Testis (tissue), 3 donors: ENCODE results near the gene HRH1. TPM values are rescaled to one million over a fixed set of nuclear protein-coding genes. Genes with fewer than 3 reads are reported as not detected.

Source experiments
- DNase-seq: peaks from one replicate; pipeline ENCODE4 v3.0.0-alpha.2; 2019
- H3K27ac ChIP-seq, 2 donors: fragments of 200-600 bp; sonication (generic); one replicate each; pipeline ENCODE4 v1.5.1; 2019
- H3K27me3 ChIP-seq: fragments of 200-600 bp; sonication (generic); one replicate; pipeline ENCODE4 v1.5.1; 2019
- H3K36me3 ChIP-seq: fragments of 200-600 bp; sonication (generic); one replicate; pipeline ENCODE4 v1.5.1; 2017; ENCODE audit warnings: low read depth; ENCODE audit errors: missing control alignments
- H3K4me1 ChIP-seq: fragments of 200-600 bp; sonication (generic); one replicate; pipeline ENCODE4 v1.5.1; 2019
- H3K4me3 ChIP-seq, 2 donors: fragments of 200-600 bp; sonication (generic); one replicate each; pipeline ENCODE4 v1.5.1; 2017 to 2019
- H3K9me3 ChIP-seq: fragments of 200-600 bp; sonication (generic); one replicate; pipeline ENCODE4 v1.5.1; 2017
- POLR2A ChIP-seq: fragments of 450-650 bp; IDR thresholded peaks from one replicate; pipeline ENCODE4 v1.6.1; 2017; ENCODE audit warnings: antibody characterized with exemption, mild to moderate bottlenecking, moderate library complexity
- WGBS, 2 donors: methylation state at CpG; one replicate each; pipeline ENCODE4 v1.1.5; 2018; 5-methylcytosine and 5-hydroxymethylcytosine counted together
- intact Hi-C: fragments of 100-400 bp; cut with DNase I; formaldehyde crosslinking; loops from one replicate; pipeline ENCODE4 v1.15.1; 2023; ENCODE audit warnings: low total_unique reads
- polyA plus RNA-seq: library from polyadenylated mRNA; stranded (reverse); fragments of 350-450 nt; fragmentation: Illumina TruSeq; extraction: RNeasy Lipid Tissue Mini Kit (QIAGEN cat#74804); gene quantifications from one replicate; pipeline ENCODE4 v1.2.3, GENCODE V29; 2014; ENCODE audit warnings: low read depth, low replicate concordance; ENCODE audit not compliant: insufficient read depth
- total RNA-seq, 2 donors: library from RNA; depleted of rRNA; stranded (reverse); fragments of >200 nt; gene quantifications; one replicate each; pipeline ENCODE4 v1.2.3, GENCODE V29; 2016
- TF ChIP-seq, protein P1 (sequence below), 3 experiments: fragments of 450-650 bp in 2 of 3; fragments of 200-600 bp in 1 of 3; sonication (generic) in 1 of 3; IDR thresholded peaks; one replicate each; pipeline ENCODE4 v1.5.1; 2016 to 2019; ENCODE audit warnings: antibody characterized with exemption in 3 of 3, mild to moderate bottlenecking in 2 of 3, moderate library complexity in 1 of 3

HRH1 gene
- total and polyA plus RNA-seq, 3 donors from 2014 or later = 1.6 to 3.2 (median 2.5) TPM

- WGBS, 2 donors = 48 to 56% methylated on average over 5 of the region's 5 CpGs
- TF ChIP-seq, protein P1, sequence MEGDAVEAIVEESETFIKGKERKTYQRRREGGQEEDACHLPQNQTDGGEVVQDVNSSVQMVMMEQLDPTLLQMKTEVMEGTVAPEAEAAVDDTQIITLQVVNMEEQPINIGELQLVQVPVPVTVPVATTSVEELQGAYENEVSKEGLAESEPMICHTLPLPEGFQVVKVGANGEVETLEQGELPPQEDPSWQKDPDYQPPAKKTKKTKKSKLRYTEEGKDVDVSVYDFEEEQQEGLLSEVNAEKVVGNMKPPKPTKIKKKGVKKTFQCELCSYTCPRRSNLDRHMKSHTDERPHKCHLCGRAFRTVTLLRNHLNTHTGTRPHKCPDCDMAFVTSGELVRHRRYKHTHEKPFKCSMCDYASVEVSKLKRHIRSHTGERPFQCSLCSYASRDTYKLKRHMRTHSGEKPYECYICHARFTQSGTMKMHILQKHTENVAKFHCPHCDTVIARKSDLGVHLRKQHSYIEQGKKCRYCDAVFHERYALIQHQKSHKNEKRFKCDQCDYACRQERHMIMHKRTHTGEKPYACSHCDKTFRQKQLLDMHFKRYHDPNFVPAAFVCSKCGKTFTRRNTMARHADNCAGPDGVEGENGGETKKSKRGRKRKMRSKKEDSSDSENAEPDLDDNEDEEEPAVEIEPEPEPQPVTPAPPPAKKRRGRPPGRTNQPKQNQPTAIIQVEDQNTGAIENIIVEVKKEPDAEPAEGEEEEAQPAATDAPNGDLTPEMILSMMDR (IDR thresholded peaks at IDR 0.05) = no peak
- no peak for TF ChIP-seq POLR2A
- Histone ChIP-seq H3K27ac (no peak overlapping the region), H3K36me3 (no peaks in the 10 kb centered on the region), H3K4me1 (peaks cover 6% of the 10 kb centered on the region), H3K9me3 (no peaks in the 10 kb centered on the region), H3K4me3 (no peak overlapping the region), H3K27me3 (no peaks in the 10 kb centered on the region)
- intact Hi-C loops = no loop called here
- peak; percentile 78 for DNase-seq
Measured at GRCh38 chr3:11282250-11283138, 128.2 kb downstream of the HRH1 start.

DNA sequence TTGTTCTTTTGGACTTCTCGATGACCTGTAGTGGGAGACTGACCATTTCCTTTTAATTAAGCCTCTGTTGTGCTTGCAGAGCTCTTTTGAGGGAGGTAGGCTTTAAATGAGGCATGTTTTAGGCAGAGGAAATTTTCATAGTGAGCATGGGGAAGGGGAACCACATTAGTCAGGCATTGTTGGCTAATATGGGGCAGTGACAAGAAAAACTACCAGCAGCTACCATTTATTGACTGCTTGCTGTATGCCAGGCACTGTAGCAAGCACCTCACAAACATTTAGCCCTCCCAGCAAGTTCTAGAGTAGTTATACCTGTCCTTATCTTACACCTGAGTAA, 128.8 kb downstream of the HRH1 start:
- TF ChIP-seq, protein P1 (IDR thresholded peaks at IDR 0.05) = no peak
- no peak for TF ChIP-seq POLR2A
- Histone ChIP-seq H3K9me3 (no peaks in the 10 kb centered on the region), H3K4me3 (no peak overlapping the region), H3K36me3 (no peaks in the 10 kb centered on the region), H3K27ac (no peak overlapping the region), H3K4me1 (peaks cover 6% of the 10 kb centered on the region), H3K27me3 (no peaks in the 10 kb centered on the region)
- WGBS, 2 donors = 53 to 85% methylated on average over 1 of the region's 1 CpG
- intact Hi-C loops = no loop called here
- no peak for DNase-seq

DNA sequence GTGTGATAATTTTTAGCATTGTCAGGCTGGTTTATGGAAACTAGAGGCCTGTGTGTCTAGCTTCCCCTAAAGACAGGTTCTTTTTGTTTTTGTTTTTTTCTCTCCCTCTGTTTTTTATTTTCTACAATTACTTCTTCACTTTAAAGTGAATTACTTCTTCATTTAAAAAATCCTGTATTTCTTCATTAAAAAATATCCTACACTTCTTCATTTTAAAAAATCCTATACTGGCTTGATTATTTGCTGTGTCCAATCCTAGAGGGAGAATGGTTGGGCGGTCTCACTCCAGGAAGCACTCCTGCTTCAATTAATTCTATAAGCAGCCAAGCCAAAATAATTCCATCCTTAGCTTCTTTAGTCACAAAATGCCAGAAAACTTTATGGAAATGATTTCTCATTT, 129.7 kb downstream of the HRH1 start:
- no peak overlapping the region for H3K27ac ChIP-seq

DNA sequence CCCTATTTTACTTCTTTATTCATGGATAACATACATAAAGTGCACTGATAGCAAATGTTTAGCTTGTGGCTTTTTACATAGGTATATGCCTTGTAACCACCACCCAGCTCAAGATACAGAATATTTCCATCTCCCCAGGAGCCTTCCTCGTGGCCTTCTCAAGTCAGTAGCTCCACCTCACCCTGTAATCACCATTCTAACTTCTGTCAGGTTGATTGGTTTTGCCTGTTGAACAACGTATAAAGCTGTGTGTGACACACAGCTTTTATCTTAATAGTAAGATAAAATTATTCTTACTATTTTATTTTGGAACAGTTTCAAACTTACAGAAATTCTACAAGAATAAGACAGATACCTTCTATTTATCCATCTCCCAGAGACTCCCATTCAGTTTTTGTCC, 131.2 kb downstream of the HRH1 start:
- H3K27ac ChIP-seq = no peak overlapping the region
- peaks cover 6% of the 10 kb centered on the region for H3K4me1 ChIP-seq
- no peak overlapping the region for H3K4me3 ChIP-seq
- H3K36me3 ChIP-seq = no peaks in the 10 kb centered on the region
- intact Hi-C loops = no loop called here
- DNase-seq = no peak
- 76 to 88% methylated on average over 2 of the region's 2 CpGs for WGBS, 2 donors
- H3K27me3 ChIP-seq = no peaks in the 10 kb centered on the region
- no peaks in the 10 kb centered on the region for H3K9me3 ChIP-seq
- TF ChIP-seq POLR2A = no peak
- TF ChIP-seq, protein P1 (IDR thresholded peaks at IDR 0.05) = no peak

More for the DNA sequence above, 129.7 kb downstream of the HRH1 start:
- no peaks in the 10 kb centered on the region for H3K27me3 ChIP-seq
- H3K4me3 ChIP-seq = no peak overlapping the region
- WGBS, 2 donors = 91 to 98% methylated on average over 1 of the region's 1 CpG
- intact Hi-C loops = no loop called here
- TF ChIP-seq, protein P1 (IDR thresholded peaks at IDR 0.05) = no peak
- no peak for TF ChIP-seq POLR2A
- H3K4me1 ChIP-seq = peaks cover 6% of the 10 kb centered on the region
- H3K9me3 ChIP-seq = no peaks in the 10 kb centered on the region
- no peaks in the 10 kb centered on the region for H3K36me3 ChIP-seq
- no peak for DNase-seq

DNA sequence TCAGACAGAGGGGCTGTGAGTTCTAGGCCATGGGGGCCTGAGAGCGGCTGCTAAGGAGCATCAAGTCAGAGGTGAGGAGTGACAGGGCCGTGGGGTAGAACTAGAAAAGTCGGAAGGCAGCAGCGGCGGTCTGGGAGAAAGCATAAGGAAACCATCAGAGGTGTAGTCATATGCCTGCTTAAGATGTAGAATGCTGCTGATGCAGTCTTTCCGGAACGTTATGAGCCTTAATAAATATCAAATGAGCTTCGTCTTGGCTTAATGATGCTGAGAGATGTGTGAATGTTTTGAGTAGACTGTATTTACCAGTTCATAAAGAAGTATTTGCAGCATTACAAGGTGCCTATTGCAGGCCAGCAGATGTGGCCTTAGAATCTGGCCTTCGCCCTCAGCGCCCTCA, 133.1 kb downstream of the HRH1 start:
- no peak overlapping the region for H3K27ac ChIP-seq
- TF ChIP-seq, protein P1 (IDR thresholded peaks at IDR 0.05) = no peak
- no peak for TF ChIP-seq POLR2A
- peaks cover 4% of the 10 kb centered on the region for H3K4me1 ChIP-seq
- no peaks in the 10 kb centered on the region for H3K9me3 ChIP-seq
- 83 to 91% methylated on average over 9 to 10 of the region's 10 CpGs for WGBS, 2 donors
- no peaks in the 10 kb centered on the region for H3K27me3 ChIP-seq
- no peak overlapping the region for H3K4me3 ChIP-seq
- no peak for DNase-seq
- no peaks in the 10 kb centered on the region for H3K36me3 ChIP-seq
- intact Hi-C loops = no loop called here
